ENCODE data around the gene CKAP4.

- TF ChIP-seq, protein P1, sequence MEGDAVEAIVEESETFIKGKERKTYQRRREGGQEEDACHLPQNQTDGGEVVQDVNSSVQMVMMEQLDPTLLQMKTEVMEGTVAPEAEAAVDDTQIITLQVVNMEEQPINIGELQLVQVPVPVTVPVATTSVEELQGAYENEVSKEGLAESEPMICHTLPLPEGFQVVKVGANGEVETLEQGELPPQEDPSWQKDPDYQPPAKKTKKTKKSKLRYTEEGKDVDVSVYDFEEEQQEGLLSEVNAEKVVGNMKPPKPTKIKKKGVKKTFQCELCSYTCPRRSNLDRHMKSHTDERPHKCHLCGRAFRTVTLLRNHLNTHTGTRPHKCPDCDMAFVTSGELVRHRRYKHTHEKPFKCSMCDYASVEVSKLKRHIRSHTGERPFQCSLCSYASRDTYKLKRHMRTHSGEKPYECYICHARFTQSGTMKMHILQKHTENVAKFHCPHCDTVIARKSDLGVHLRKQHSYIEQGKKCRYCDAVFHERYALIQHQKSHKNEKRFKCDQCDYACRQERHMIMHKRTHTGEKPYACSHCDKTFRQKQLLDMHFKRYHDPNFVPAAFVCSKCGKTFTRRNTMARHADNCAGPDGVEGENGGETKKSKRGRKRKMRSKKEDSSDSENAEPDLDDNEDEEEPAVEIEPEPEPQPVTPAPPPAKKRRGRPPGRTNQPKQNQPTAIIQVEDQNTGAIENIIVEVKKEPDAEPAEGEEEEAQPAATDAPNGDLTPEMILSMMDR (IDR thresholded peaks at IDR 0.05): no peak
- TF ChIP-seq EP300 (IDR thresholded peaks at IDR 0.05): no peak
These were observed 53.5 kb downstream of the CKAP4 start for GRCh38 chr12:106194351-106194750.

Data from stomach (tissue), 4 donors.